Transverse colon (tissue), 4 donors: ENCODE results near the gene ZSWIM1.

Experiments
- CTCF ChIP-seq, 5 experiments: fragments of 200-600 bp in 3 of 5; fragments of 450-650 bp in 2 of 5; sonication (generic) in 3 of 5; IDR thresholded peaks; 1 replicate in 2 of 5; 2 replicates in 3 of 5; pipeline ENCODE4 v1.5.1; 2016 to 2017; ENCODE audit warnings: antibody characterized with exemption in 5 of 5, inconsistent platforms in 3 of 5, mild to moderate bottlenecking in 2 of 5, moderate library complexity in 1 of 5
- POLR2A ChIP-seq: fragments of 450-650 bp; IDR thresholded peaks from one replicate; pipeline ENCODE4 v1.6.1; 2016; ENCODE audit warnings: antibody characterized with exemption, mild to moderate bottlenecking, moderate library complexity
- POLR2AphosphoS5 ChIP-seq, 3 donors: sonication (generic); formaldehyde crosslinking; IDR thresholded peaks; one replicate each; pipeline ENCODE4 v1.6.1; 2016; ENCODE audit warnings: antibody characterized with exemption in 3 of 3

GRCh38 chr20:45883100-45883469 lies 2.1 kb downstream of the ZSWIM1 start:
- TF ChIP-seq POLR2A (no peak), POLR2AphosphoS5 (IDR thresholded peaks at IDR 0.05) (no peak), CTCF (IDR thresholded peaks at IDR 0.05) (no peak)
